WERI-Rb-1 (cell line): ENCODE data around the gene PREPL.

Source experiments
- DNase-seq: peaks from one replicate; pipeline ENCODE4 v3.0.0-alpha.2; 2020
- H3K27ac ChIP-seq: fragments of 250-450 bp; sonication (Bioruptor Pico); 2 replicates; pipeline ENCODE4 v1.5.1; 2020; ENCODE audit warnings: mild to moderate bottlenecking, moderate library complexity
- H3K27me3 ChIP-seq: fragments of 250-450 bp; sonication (Bioruptor Pico); 2 replicates; pipeline ENCODE4 v1.5.1; 2021; ENCODE audit warnings: mild to moderate bottlenecking, low read depth, moderate library complexity; ENCODE audit not compliant: insufficient read depth, severe bottlenecking
- H3K36me3 ChIP-seq: fragments of 250-450 bp; sonication (Bioruptor Pico); 2 replicates; pipeline ENCODE4 v1.5.1; 2020; ENCODE audit warnings: mild to moderate bottlenecking, moderate library complexity
- H3K4me3 ChIP-seq: 2 replicates; pipeline ENCODE4 v1.5.1; 2011; ENCODE audit warnings: low read depth, mild to moderate bottlenecking, control low read depth, low read length
- H3K9me3 ChIP-seq: fragments of 250-450 bp; sonication (Bioruptor Pico); 2 replicates; pipeline ENCODE4 v1.5.1; 2021; ENCODE audit warnings: mild to moderate bottlenecking, moderate library complexity; ENCODE audit not compliant: severe bottlenecking
- CTCF ChIP-seq: IDR thresholded peaks from 2 replicates; pipeline ENCODE4 v1.5.1; 2011; ENCODE audit warnings: low read depth, mild to moderate bottlenecking, control low read depth, inconsistent platforms, low read length

PREPL gene

GRCh38 chr2:44367591-44367990 is 6.3 kb upstream of the PREPL start:
- Histone ChIP-seq H3K36me3 (no peaks in the 10 kb centered on the region; the same call in 1 of the 2 replicates), H3K9me3 (no peaks in the 10 kb centered on the region), H3K27ac (no peak overlapping the region), H3K27me3 (no peaks in the 10 kb centered on the region), H3K4me3 (no peak overlapping the region)
- TF ChIP-seq CTCF, result no peak
- DNase-seq, result no peak

DNA sequence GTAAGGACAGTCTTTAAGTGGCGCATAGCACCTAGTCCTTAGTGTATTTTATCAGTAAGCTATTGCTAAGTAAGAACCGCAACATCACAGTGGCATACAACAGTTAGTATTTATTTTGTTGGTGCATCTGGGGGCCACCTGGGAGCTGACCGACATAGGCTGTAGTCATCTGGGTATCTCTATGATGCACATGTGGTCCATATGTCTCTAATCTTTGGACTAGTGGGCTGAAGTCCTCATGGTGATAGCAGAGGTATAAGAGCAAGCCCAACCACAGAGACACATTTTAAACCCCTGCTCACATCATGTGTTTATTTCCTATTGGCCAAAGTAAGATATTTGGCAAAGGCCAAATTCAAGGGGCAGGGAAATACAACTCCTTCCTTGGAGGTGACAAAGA is 3.3 kb upstream of the PREPL start:
- H3K27ac ChIP-seq, result no peak overlapping the region
- no peak for DNase-seq

DNA sequence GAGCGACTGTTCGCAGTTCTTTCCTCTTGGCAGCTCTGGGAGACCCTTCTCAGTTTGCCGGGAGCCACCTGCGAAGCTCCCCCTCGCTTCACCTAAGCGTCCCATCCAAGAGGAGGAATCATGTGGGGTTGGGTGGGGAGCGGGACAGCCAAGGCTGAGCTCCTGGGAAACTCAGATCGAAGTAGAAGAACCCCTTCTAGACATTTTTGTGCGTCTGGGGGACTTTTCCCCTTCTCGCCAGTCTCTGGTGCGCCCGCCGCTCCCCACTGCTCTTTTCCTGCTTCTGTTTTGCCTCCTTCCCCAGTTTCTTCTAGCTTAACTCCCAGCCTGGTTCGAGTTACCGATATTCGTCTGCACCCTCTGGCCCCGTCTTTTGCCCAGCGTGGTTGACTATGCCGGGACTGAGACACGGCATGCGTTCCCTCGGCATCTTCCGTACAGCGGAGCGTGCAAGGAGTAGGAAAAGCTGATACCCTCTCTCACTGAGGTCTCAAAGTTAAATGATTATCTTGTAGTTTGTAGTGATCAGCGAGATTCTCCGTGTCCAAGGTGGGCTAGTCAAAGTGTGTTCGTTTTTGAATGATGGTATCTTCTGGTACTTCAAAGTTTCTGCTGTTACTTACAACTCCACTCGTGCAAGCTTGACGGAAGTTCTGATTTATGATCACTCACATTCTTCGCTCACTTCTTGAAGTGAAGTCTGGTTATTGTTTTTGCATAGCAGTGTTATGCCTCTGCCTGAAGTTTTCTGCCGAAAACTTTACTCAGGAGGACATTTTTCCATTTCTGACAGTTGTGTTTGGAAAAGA is 1.1 kb upstream of the PREPL start:
- Histone ChIP-seq H3K27ac (peak overlapping the region; percentile 100), H3K27me3 (no peaks in the 10 kb centered on the region), H3K4me3 (peak overlapping the region; percentile 84), H3K9me3 (no peaks in the 10 kb centered on the region), H3K36me3 (peaks cover 3% of the 10 kb centered on the region)
- DNase-seq, result peak; percentile 37
- no peak for TF ChIP-seq CTCF

More for the DNA sequence above, 3.3 kb upstream of the PREPL start:
- TF ChIP-seq CTCF, result no peak
- H3K4me3 ChIP-seq, result no peak overlapping the region
- no peaks in the 10 kb centered on the region for H3K27me3 ChIP-seq
- H3K9me3 ChIP-seq, result no peaks in the 10 kb centered on the region
- peaks cover 3% of the 10 kb centered on the region for H3K36me3 ChIP-seq

- no peak for DNase-seq
- no peak for TF ChIP-seq CTCF
- H3K27ac ChIP-seq, result peak overlapping the region; percentile 100
Observed at GRCh38 chr2:44360749-44361329, 455 bp downstream of the PREPL start.

DNA sequence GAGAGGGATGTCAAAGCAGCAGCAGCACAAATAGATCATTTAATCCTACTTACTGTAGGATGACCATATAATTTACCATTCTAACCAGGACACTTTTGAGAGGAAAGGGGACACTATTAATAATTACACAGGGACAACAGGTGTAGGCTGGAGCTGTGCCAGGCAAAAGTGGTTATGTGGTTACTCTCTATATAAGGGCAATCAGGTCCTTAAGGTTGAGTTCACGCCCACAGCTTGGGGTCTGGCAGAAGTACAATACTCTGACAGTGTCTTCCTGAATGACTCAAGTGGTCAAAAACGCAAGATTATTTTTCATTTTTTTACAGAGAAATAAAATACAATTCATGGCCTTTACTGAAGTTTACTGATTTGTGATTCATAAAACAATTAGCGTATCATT is 2.8 kb downstream of the PREPL start:
- no peak for TF ChIP-seq CTCF
- Histone ChIP-seq H3K9me3 (no peaks in the 10 kb centered on the region), H3K27ac (no peak overlapping the region), H3K4me3 (no peak overlapping the region), H3K36me3 (peaks cover 3% of the 10 kb centered on the region), H3K27me3 (no peaks in the 10 kb centered on the region)
- no peak for DNase-seq

More at GRCh38 chr2:44360749-44361329, 455 bp downstream of the PREPL start:
- H3K4me3 ChIP-seq, result peak overlapping the region; percentile 84
- H3K9me3 ChIP-seq, result no peaks in the 10 kb centered on the region
- no peaks in the 10 kb centered on the region for H3K27me3 ChIP-seq
- H3K36me3 ChIP-seq, result peaks cover 3% of the 10 kb centered on the region
